Measurements from ENCODE around the gene NAT14. TPM values are rescaled to one million over a fixed set of nuclear protein-coding genes. Genes with fewer than 3 reads are reported as not detected.
A peak's percentile ranks its signal among the peaks of the same experiment; 100 is the strongest.
"Not testable (repeated sequence)": the region's sequence is repeated elsewhere in the genome, so short reads cannot be mapped to it uniquely, and the experiment has no call there.

The NAT14 gene
- polyA plus RNA-seq, 1 experiment = 34.8 TPM

DNA sequence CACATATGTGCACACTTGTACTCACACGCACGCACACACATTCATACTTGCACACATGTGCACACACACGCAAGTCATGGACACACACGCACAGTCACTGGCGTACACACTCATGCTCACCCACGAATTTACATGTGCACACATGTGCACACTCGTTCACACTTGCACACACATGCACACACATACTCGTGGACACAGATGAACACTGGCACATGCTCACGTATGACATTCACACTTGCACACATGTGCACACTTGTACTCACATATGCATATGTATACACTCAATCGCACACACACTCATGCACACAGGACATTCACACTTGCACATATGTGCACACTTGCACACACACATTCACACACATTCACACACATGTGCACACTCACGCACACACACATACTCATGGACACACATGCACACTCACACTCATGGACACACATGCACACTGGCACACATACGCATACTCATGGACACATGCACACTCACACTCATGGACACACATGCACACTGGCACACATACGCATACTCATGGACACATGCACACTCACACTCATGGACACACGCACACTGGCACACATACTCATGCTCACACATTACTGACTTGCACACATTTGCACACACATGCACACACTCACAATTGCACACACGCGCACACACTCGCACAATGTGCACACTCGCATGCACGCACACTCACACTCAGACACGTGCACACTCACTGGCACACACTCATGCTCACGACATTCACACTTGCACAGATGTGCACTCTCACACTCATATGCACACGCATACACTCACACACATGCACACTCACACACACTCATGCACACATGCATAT, 42.4 kb downstream of the NAT14 start:
- H3K4me3 ChIP-seq (ENCODE audit: low read depth, low read length) = no peak overlapping the region
- ChIA-PET POLR2A (no interaction called here), CTCF (interaction anchor here (1.2 to 1.4 kb wide), 2 partner anchors 10 to 23 kb away, joined by 4 read pairs; partner anchors contain the start of gene SBK2)
- H3K36me3 ChIP-seq (ENCODE audit: control insufficient read depth, insufficient read depth, low read length) = no peaks in the 10 kb centered on the region
- DNase-seq (ENCODE audit: low read depth) = no peak
- TF ChIP-seq, protein P1, sequence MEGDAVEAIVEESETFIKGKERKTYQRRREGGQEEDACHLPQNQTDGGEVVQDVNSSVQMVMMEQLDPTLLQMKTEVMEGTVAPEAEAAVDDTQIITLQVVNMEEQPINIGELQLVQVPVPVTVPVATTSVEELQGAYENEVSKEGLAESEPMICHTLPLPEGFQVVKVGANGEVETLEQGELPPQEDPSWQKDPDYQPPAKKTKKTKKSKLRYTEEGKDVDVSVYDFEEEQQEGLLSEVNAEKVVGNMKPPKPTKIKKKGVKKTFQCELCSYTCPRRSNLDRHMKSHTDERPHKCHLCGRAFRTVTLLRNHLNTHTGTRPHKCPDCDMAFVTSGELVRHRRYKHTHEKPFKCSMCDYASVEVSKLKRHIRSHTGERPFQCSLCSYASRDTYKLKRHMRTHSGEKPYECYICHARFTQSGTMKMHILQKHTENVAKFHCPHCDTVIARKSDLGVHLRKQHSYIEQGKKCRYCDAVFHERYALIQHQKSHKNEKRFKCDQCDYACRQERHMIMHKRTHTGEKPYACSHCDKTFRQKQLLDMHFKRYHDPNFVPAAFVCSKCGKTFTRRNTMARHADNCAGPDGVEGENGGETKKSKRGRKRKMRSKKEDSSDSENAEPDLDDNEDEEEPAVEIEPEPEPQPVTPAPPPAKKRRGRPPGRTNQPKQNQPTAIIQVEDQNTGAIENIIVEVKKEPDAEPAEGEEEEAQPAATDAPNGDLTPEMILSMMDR (IDR thresholded peaks at IDR 0.05; ENCODE audit: insufficient read depth, low read depth, low read length) = no peak
- H3K27me3 ChIP-seq (ENCODE audit: control insufficient read depth, insufficient read depth, low read length) = no peaks in the 10 kb centered on the region

DNA sequence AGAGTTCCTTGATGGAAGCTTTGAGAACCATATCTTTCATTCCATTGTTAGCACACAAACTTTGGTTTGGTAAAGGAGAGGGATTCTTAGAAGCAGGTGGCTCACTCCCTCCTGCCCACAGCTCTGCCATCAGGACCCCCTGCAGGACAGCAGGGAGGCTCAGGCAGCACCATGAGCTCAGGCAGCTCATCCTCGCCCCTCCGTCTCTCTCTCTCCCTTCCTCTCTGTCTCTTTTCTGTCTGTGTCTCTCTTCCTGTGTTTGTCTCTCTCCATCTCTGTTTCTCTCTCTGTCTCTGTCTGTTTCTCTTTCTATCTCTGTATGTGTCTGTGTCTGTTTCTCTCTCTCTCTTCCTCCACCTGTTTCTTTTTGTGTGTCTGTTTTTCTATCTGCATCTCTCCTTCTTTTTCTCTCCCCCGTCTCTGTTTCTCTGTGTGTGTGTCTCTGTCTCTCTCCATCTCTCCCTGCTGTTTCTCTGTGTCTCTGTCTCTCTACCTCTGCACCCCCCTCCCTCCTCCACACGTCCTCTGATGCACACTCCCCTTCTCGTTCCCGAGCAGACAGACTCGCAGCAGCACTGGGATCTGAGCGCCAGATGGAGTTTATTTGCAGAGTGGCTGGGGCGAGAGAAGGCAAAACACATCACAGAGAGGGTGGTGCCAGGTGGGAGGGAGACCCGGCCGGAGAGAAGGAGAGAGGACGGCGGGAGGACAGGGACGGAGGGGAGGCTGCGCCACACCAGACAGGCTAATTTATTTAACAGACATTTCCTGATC, 43.2 kb downstream of the NAT14 start:
- DNase-seq (ENCODE audit: low read depth) = no peak
- H3K4me3 ChIP-seq (ENCODE audit: low read depth, low read length) = no peak overlapping the region
- TF ChIP-seq, protein P1 (IDR thresholded peaks at IDR 0.05; ENCODE audit: insufficient read depth, low read depth, low read length) = 0 out of 2 replicates have a peak, but pooled peaks have one; percentile 19
- H3K27me3 ChIP-seq (ENCODE audit: control insufficient read depth, insufficient read depth, low read length) = no peaks in the 10 kb centered on the region
- CTCF ChIA-PET = interaction anchor here (1.4 kb wide), 1 partner anchor 9 kb away, joined by 4 read pairs; the partner anchor contains the start of gene SBK2
- H3K36me3 ChIP-seq (ENCODE audit: control insufficient read depth, insufficient read depth, low read length) = no peaks in the 10 kb centered on the region
- POLR2A ChIA-PET = no interaction called here

DNA sequence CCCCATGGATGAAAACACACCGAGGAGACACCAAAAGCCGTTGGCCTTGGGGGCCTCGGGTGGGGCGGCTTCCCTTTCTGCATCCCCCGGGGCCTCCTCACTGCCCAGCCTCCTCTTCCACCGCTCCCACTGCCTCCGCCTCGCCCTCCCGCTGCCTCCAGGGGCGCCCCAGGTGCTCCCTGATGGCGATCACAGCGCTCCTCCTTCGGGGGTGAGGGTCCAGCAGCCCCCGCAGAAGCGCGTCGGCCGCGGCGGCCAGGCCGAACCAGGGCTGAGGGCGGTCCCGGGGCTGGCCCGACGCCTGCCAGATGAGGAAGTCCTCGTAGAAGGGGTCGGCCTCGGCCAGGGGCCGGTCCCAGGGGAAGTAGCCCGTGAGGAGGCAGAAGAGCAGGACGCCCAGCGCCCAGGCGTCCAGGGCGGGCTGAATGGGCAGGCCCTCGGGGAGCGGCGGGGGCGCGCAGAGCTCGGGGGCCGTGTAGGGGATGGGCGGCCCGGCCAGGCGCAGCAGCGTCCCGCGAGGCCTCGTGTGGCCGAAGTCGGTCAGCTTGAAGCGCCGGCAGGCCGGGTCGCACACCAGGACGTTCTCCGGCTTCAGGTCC, 44.7 kb downstream of the NAT14 start:
- TF ChIP-seq, protein P1 (IDR thresholded peaks at IDR 0.05; ENCODE audit: insufficient read depth, low read depth, low read length) = no peak
- no peak overlapping the region for H3K4me3 ChIP-seq (ENCODE audit: low read depth, low read length)
- no peaks in the 10 kb centered on the region for H3K36me3 ChIP-seq (ENCODE audit: control insufficient read depth, insufficient read depth, low read length)
- CTCF ChIA-PET = interaction anchor here (1.0 kb wide), 1 partner anchor 76 kb away, joined by 4 read pairs; the partner anchor contains the start of gene ZNF865
- no peak for DNase-seq (ENCODE audit: low read depth)
- no peaks in the 10 kb centered on the region for H3K27me3 ChIP-seq (ENCODE audit: control insufficient read depth, insufficient read depth, low read length)
- POLR2A ChIA-PET = no interaction called here

DNA sequence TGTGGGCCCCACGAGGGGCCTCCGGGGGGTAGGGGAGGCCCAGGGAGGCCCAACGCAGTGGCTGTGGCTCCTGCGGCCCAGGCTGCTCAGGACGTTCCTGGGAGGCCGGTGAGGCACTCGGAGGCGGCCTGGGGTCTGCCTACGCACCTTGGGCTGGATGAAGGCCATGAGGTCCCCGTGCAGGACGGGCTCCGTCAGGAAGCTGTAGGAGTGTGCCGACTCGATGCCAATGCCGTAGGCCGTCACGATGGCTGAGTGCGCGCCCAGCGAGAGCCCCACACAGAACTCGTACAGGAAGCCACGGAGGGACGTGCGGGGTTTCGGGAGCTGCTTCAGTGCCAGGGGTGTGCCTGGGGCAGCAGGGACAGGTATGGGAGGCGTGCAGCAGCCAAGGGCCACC, 46.0 kb downstream of the NAT14 start:
- ChIA-PET CTCF (no interaction called here), POLR2A (no interaction called here)
- no peaks in the 10 kb centered on the region for H3K27me3 ChIP-seq (ENCODE audit: control insufficient read depth, insufficient read depth, low read length)
- no peaks in the 10 kb centered on the region for H3K36me3 ChIP-seq (ENCODE audit: control insufficient read depth, insufficient read depth, low read length)
- no peak overlapping the region for H3K4me3 ChIP-seq (ENCODE audit: low read depth, low read length)
- TF ChIP-seq, protein P1 (IDR thresholded peaks at IDR 0.05; ENCODE audit: insufficient read depth, low read depth, low read length) = no peak
- DNase-seq (ENCODE audit: low read depth) = no peak

DNA sequence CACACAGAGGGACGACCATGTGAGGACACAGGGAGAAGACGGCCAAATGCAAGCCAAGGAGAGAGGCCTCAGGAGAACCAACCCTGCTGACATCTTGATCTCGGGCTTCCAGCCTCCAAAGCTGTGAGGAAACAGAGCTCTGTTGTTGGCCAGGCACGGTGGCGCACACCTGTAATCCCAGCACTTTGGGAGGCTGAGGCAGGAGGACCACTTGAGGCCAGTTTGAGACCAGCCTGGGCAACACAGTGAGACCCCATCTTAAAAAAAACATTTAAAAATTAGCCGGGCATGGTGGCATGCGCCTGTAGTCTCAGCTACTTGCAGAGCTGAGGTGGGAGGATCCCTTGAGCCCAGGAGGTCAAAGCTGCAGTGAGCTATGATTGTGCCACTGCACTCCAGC, 49.3 kb downstream of the NAT14 start:
- H3K27me3 ChIP-seq (ENCODE audit: control insufficient read depth, insufficient read depth, low read length); DNase-seq (ENCODE audit: low read depth); H3K36me3 ChIP-seq (ENCODE audit: control insufficient read depth, insufficient read depth, low read length); POLR2A ChIA-PET; H3K4me3 ChIP-seq (ENCODE audit: low read depth, low read length): not testable (repeated sequence)
- CTCF ChIA-PET = interaction anchor here (0.6 to 0.8 kb wide), 2 partner anchors 64 to 72 kb away, joined by 4 read pairs; no protein-coding TSS in a partner anchor
